ENCODE measurements around the gene TRIO. TPM values are rescaled to one million over a fixed set of nuclear protein-coding genes. Genes with fewer than 3 reads are reported as not detected.

TRIO gene
- polyA plus RNA-seq, 2 donors: 10.3 to 22.8 TPM

DNA sequence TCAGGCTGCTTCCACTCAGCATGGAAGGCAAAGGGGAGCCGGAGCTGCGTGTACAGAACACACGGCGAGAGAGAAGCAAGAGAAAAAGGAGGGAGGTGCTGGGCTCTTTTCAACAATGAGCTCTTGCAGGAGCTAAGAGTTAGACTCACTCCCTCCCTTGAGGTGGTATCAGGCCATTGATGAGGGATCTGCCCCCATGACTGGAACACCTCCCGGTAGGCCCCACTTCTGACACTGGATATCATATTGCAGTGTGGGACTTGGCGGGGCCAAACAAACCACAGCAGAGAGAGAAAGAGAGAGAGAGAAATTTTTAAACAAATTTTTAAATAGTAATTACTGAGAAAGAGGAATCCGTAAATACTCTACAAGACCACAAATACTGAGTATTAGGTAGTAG lies 182.2 kb downstream of the TRIO start:
- Histone ChIP-seq H3K4me1 (ENCODE audit: control insufficient read depth in 2 of 2, insufficient read depth in 2 of 2, low read length in 1 of 2) (no peaks in the 10 kb centered on the region), H3K4me3 (ENCODE audit: low read depth in 1 of 2, low read length in 2 of 2) (no peak overlapping the region), H3K9me3 (ENCODE audit: control insufficient read depth in 2 of 2, insufficient read depth in 1 of 2, low read depth in 1 of 2, low read length in 1 of 2) (no peaks in the 10 kb centered on the region), H3K27ac (ENCODE audit: low read depth in 2 of 2, low read length in 1 of 2) (no peak overlapping the region), H3K36me3 (ENCODE audit: control insufficient read depth in 2 of 2, insufficient read depth in 2 of 2, low read length in 1 of 2) (peaks cover 9 to 13% of the 10 kb centered on the region in 2 donors), H3K27me3 (ENCODE audit: control insufficient read depth in 1 of 2, insufficient read depth in 2 of 2, low read length in 2 of 2) (no peaks in the 10 kb centered on the region)
- 90 to 95% methylated on average over 7 of the region's 7 CpGs for WGBS, 2 donors

DNA sequence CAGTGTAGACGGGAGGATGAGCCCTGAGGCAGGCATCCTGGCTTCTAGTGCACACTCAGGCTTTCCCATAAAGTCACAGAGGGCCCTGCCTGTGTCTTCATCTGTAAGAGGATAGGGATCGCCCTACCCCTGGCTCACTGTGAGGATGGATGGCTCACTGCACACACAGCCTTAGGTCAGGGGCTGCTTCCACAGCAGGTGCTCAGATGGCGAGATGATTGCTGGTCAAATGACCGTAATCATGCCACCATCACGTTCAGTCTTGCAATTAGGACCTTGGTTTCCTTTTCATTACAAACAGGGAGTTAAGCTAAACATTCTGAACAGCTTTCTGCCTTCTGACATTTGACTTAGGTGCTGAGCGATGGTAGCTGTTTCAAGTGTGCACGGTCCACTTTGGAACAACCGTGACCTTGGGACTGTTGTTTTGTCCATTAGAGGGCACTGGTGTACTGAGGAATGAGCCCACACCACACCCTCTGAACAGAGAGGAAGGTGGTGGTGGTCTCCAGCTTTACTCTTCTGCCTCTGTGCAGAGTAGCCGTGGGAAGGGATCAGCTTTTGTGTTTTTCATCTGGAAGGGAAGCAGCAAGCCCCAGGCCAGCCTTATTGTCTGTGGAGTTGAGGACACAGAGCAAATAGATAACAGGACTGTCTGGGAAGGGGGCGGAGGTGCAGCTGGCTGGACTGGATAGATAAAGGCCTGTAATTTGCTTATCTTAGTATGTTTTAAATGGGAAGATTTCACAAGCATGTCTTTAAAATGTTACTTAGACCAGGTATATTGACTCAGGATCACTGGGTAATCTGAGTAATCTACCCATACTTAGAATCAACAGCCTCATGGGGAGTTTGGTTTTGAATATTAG lies 183.1 kb downstream of the TRIO start:
- H3K9me3 ChIP-seq (ENCODE audit: control insufficient read depth in 2 of 2, insufficient read depth in 1 of 2, low read depth in 1 of 2, low read length in 1 of 2): no peaks in the 10 kb centered on the region
- H3K36me3 ChIP-seq (ENCODE audit: control insufficient read depth in 2 of 2, insufficient read depth in 2 of 2, low read length in 1 of 2): peaks cover 9 to 10% of the 10 kb centered on the region in 2 donors
- H3K4me3 ChIP-seq (ENCODE audit: low read depth in 1 of 2, low read length in 2 of 2): no peak overlapping the region
- H3K4me1 ChIP-seq (ENCODE audit: control insufficient read depth in 2 of 2, insufficient read depth in 2 of 2, low read length in 1 of 2): no peaks in the 10 kb centered on the region
- 76 to 84% methylated on average over 10 of the region's 10 CpGs for WGBS, 2 donors
- H3K27me3 ChIP-seq (ENCODE audit: control insufficient read depth in 1 of 2, insufficient read depth in 2 of 2, low read length in 2 of 2): no peaks in the 10 kb centered on the region
- H3K27ac ChIP-seq (ENCODE audit: low read depth in 2 of 2, low read length in 1 of 2): no peak overlapping the region

DNA sequence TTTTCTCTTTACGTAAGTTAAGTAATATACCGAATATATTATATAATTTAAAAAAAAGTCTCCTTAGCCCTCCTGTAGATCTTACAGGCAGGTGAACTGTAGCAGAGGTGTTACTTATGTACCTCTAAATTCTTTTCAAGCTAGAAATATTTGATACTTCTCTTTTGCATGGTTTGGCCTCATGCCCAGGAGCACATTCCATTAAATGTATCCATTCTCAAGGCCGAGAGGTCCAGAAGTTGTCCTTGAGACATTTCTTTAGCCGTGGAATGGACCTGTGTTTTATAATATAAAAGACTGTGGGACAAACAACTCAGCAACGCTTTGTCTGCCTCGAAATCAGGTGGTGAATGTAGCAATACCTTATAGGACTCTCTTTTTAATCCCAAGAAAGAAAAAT lies 184.5 kb downstream of the TRIO start:
- H3K27me3 ChIP-seq (ENCODE audit: control insufficient read depth in 1 of 2, insufficient read depth in 2 of 2, low read length in 2 of 2): no peaks in the 10 kb centered on the region
- H3K9me3 ChIP-seq (ENCODE audit: control insufficient read depth in 2 of 2, insufficient read depth in 1 of 2, low read depth in 1 of 2, low read length in 1 of 2): no peaks in the 10 kb centered on the region
- H3K27ac ChIP-seq (ENCODE audit: low read depth in 2 of 2, low read length in 1 of 2): no peak overlapping the region
- H3K4me1 ChIP-seq (ENCODE audit: control insufficient read depth in 2 of 2, insufficient read depth in 2 of 2, low read length in 1 of 2): no peaks in the 10 kb centered on the region
- 86 to 90% methylated on average over 6 of the region's 6 CpGs for WGBS, 2 donors
- no peak overlapping the region for H3K4me3 ChIP-seq (ENCODE audit: low read depth in 1 of 2, low read length in 2 of 2)
- peaks cover 7% of the 10 kb centered on the region in 2 donors for H3K36me3 ChIP-seq (ENCODE audit: control insufficient read depth in 2 of 2, insufficient read depth in 2 of 2, low read length in 1 of 2)

DNA sequence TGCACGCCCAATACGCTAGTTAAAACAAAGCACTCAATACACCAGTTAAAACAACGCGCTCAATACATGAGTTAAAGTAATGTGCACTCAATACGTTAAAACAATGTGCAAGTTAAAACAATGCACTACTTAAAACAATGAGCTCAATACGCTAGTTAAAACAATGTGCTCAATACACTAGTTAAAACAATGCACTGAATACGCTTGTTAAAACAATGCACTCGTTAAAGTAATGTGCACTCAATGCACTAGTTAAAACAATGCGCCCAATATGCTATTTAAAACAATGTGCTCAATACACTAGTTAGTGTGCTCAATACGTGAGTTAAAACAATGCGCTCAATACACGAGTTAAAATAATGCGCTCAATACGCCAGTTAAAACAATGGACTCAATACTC lies 185.0 kb downstream of the TRIO start:
- Histone ChIP-seq H3K27me3 (ENCODE audit: control insufficient read depth in 1 of 2, insufficient read depth in 2 of 2, low read length in 2 of 2) (no peaks in the 10 kb centered on the region), H3K36me3 (ENCODE audit: control insufficient read depth in 2 of 2, insufficient read depth in 2 of 2, low read length in 1 of 2) (peaks cover 4 to 7% of the 10 kb centered on the region in 2 donors), H3K27ac (ENCODE audit: low read depth in 2 of 2, low read length in 1 of 2) (no peak overlapping the region), H3K9me3 (ENCODE audit: control insufficient read depth in 2 of 2, insufficient read depth in 1 of 2, low read depth in 1 of 2, low read length in 1 of 2) (no peaks in the 10 kb centered on the region), H3K4me3 (ENCODE audit: low read depth in 1 of 2, low read length in 2 of 2) (no peak overlapping the region), H3K4me1 (ENCODE audit: control insufficient read depth in 2 of 2, insufficient read depth in 2 of 2, low read length in 1 of 2) (no peaks in the 10 kb centered on the region)
- whole genome bisulfite sequencing, 2 donors: 95 to 96% methylated on average over 14 of the region's 14 CpGs

DNA sequence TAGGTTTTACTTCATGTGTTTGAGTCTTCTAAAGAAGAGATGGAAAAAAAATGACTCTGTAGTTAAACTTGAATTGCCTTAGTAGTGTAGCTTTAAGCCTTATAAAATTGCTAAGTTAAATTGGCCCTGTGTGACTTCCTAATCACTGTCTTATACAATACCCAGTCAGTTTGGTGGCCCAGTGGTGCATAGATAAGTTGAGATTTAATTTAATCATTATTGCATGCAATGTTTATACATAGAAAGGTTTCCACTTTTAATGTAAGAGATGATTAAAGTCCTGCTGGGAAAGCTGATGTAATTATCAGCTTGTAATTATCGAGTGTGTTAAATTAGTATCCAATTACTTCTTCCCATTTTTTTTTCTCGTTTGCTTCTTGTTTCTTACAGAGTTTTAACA lies 187.1 kb downstream of the TRIO start:
- Histone ChIP-seq H3K4me1 (ENCODE audit: control insufficient read depth in 2 of 2, insufficient read depth in 2 of 2, low read length in 1 of 2) (no peaks in the 10 kb centered on the region), H3K9me3 (ENCODE audit: control insufficient read depth in 2 of 2, insufficient read depth in 1 of 2, low read depth in 1 of 2, low read length in 1 of 2) (no peaks in the 10 kb centered on the region), H3K27me3 (ENCODE audit: control insufficient read depth in 1 of 2, insufficient read depth in 2 of 2, low read length in 2 of 2) (no peaks in the 10 kb centered on the region), H3K36me3 (ENCODE audit: control insufficient read depth in 2 of 2, insufficient read depth in 2 of 2, low read length in 1 of 2) (peaks cover 7 to 13% of the 10 kb centered on the region in 2 donors), H3K27ac (ENCODE audit: low read depth in 2 of 2, low read length in 1 of 2) (no peak overlapping the region), H3K4me3 (ENCODE audit: low read depth in 1 of 2, low read length in 2 of 2) (no peak overlapping the region)
- 82 to 83% methylated on average over 2 of the region's 2 CpGs for WGBS, 2 donors

DNA sequence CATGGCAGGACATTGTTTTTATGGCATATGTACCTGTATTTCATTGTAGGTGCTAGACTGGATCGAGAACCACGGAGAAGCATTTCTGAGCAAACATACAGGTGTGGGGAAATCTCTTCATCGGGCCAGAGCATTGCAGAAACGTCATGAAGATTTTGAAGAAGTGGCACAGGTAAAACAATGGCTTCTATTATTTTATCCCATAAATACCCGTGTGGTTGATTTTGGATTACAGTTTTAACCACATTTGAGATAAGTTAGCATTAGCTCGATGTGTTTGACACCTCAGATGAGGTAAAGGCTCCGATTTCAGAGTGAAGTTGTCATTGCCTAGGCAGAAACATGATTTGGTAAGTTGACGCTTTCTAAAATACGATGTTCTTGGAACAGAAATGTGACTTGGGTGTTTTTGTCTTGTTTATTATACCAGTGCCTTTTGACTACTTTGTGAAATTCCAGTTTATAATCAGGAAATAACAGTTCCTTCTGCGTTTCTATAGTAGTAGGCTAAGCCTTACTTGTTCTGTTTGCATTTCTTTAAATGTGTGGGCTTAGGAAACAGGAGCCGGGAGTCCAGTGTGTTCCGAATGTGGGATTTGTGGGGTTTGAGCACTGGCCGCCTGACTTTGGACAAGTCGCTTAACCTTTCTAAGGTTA lies 187.7 kb downstream of the TRIO start:
- Histone ChIP-seq H3K9me3 (ENCODE audit: control insufficient read depth in 2 of 2, insufficient read depth in 1 of 2, low read depth in 1 of 2, low read length in 1 of 2) (no peaks in the 10 kb centered on the region), H3K27me3 (ENCODE audit: control insufficient read depth in 1 of 2, insufficient read depth in 2 of 2, low read length in 2 of 2) (no peaks in the 10 kb centered on the region), H3K36me3 (ENCODE audit: control insufficient read depth in 2 of 2, insufficient read depth in 2 of 2, low read length in 1 of 2) (peaks cover 5 to 11% of the 10 kb centered on the region in 2 donors), H3K4me3 (ENCODE audit: low read depth in 1 of 2, low read length in 2 of 2) (no peak overlapping the region), H3K27ac (ENCODE audit: low read depth in 2 of 2, low read length in 1 of 2) (no peak overlapping the region), H3K4me1 (ENCODE audit: control insufficient read depth in 2 of 2, insufficient read depth in 2 of 2, low read length in 1 of 2) (no peaks in the 10 kb centered on the region)
- 81 to 87% methylated on average over 14 of the region's 14 CpGs for WGBS, 2 donors

DNA sequence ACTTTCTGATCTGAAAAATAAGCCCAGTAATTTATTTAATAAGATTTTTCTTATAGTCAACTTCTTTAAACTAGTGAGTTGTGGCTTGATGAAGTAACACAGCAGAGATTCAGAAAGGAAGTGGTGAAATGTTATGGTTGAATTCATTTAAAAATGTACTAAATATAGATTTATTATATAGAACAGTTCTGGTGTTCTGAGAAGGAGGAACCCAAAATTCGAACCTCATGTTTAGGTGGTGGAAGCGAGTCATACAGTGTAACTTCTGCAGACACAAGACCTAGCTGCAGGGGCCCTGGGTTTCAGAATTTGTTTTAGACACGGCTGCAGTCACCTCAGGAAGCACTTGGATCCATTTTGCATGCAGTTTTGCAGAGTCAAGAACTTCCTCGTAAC lies 188.2 kb downstream of the TRIO start:
- peaks cover 2 to 9% of the 10 kb centered on the region in 2 donors for H3K36me3 ChIP-seq (ENCODE audit: control insufficient read depth in 2 of 2, insufficient read depth in 2 of 2, low read length in 1 of 2)
- H3K27me3 ChIP-seq (ENCODE audit: control insufficient read depth in 1 of 2, insufficient read depth in 2 of 2, low read length in 2 of 2): no peaks in the 10 kb centered on the region
- WGBS, 2 donors: 69 to 72% methylated on average over 4 of the region's 4 CpGs
- no peak overlapping the region for H3K4me3 ChIP-seq (ENCODE audit: low read depth in 1 of 2, low read length in 2 of 2)
- no peaks in the 10 kb centered on the region for H3K9me3 ChIP-seq (ENCODE audit: control insufficient read depth in 2 of 2, insufficient read depth in 1 of 2, low read depth in 1 of 2, low read length in 1 of 2)
- H3K4me1 ChIP-seq (ENCODE audit: control insufficient read depth in 2 of 2, insufficient read depth in 2 of 2, low read length in 1 of 2): no peaks in the 10 kb centered on the region
- H3K27ac ChIP-seq (ENCODE audit: low read depth in 2 of 2, low read length in 1 of 2): no peak overlapping the region

DNA sequence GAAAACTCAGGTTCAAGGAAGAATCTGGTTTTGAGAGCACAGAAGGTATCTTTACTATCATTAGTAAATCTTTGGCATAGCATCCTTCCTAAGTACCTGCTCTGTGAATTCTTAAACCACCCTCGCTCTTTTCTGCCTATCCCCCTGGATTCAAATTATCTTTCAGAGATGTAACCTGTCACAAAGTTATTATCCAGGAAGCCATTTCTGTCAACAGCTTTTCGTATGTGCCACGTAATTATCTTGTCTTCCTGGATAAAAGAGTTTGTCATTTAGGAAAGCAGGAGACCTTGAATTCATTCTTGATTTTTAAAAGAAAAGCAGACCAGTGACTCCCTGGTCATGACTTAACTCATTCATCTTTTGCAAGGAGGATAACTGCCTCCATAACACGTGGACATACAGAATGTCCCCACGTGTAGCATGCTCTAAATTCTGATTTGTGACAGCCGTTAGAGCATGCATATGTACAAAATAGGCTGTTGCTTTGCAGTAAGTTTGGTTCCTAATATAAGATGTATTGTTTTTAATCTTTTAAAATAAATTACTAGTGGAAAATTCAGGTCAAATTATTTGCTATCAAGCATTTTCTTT lies 189.0 kb downstream of the TRIO start:
- H3K9me3 ChIP-seq (ENCODE audit: control insufficient read depth in 2 of 2, insufficient read depth in 1 of 2, low read depth in 1 of 2, low read length in 1 of 2): no peaks in the 10 kb centered on the region
- H3K27me3 ChIP-seq (ENCODE audit: control insufficient read depth in 1 of 2, insufficient read depth in 2 of 2, low read length in 2 of 2): no peaks in the 10 kb centered on the region
- no peak overlapping the region for H3K27ac ChIP-seq (ENCODE audit: low read depth in 2 of 2, low read length in 1 of 2)
- peaks cover 2 to 12% of the 10 kb centered on the region in 2 donors for H3K36me3 ChIP-seq (ENCODE audit: control insufficient read depth in 2 of 2, insufficient read depth in 2 of 2, low read length in 1 of 2)
- no peaks in the 10 kb centered on the region for H3K4me1 ChIP-seq (ENCODE audit: control insufficient read depth in 2 of 2, insufficient read depth in 2 of 2, low read length in 1 of 2)
- WGBS, 2 donors: 86 to 88% methylated on average over 6 of the region's 6 CpGs
- no peak overlapping the region for H3K4me3 ChIP-seq (ENCODE audit: low read depth in 1 of 2, low read length in 2 of 2)

DNA sequence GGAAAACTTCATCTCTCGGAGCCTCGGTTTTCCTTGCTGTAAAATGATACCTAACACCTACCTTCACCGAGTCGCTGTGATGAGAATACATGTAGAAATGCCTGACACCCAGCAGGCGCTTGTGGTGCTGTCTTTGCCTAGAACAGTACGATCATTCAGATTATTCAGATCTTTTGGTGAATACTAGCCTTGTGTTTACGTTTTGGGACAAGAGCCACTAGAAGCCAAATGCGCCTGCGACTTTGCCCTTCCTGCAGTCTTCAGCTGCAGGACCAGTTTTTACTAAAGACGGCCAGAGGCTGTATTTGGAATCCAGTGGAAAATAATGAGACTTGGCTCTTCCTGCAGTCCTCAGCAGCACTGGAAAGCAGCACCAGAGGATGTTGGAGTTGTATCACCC lies 189.6 kb downstream of the TRIO start:
- Histone ChIP-seq H3K4me3 (ENCODE audit: low read depth in 1 of 2, low read length in 2 of 2) (no peak overlapping the region), H3K27ac (ENCODE audit: low read depth in 2 of 2, low read length in 1 of 2) (no peak overlapping the region), H3K9me3 (ENCODE audit: control insufficient read depth in 2 of 2, insufficient read depth in 1 of 2, low read depth in 1 of 2, low read length in 1 of 2) (no peaks in the 10 kb centered on the region), H3K4me1 (ENCODE audit: control insufficient read depth in 2 of 2, insufficient read depth in 2 of 2, low read length in 1 of 2) (no peaks in the 10 kb centered on the region), H3K27me3 (ENCODE audit: control insufficient read depth in 1 of 2, insufficient read depth in 2 of 2, low read length in 2 of 2) (no peaks in the 10 kb centered on the region), H3K36me3 (ENCODE audit: control insufficient read depth in 2 of 2, insufficient read depth in 2 of 2, low read length in 1 of 2) (peaks cover 2 to 17% of the 10 kb centered on the region in 2 donors)
- WGBS, 2 donors: 87% methylated on average over 10 of the region's 10 CpGs

Measured in esophagus (tissue), 2 donors.